Bronchial epithelial cell (primary cell): ENCODE data around the gene CXCR1. TPM values are rescaled to one million over a fixed set of nuclear protein-coding genes. Genes with fewer than 3 reads are reported as not detected.
"Not testable (repeated sequence)": the region's sequence is repeated elsewhere in the genome, so short reads cannot be mapped to it uniquely, and the experiment has no call there.

Source experiments
- DNase-seq: peaks from one replicate; pipeline ENCODE4 v3.0.0-alpha.2; 2010; ENCODE audit warnings: low read depth
- FAIRE-seq: peaks from 2 replicates; lab custom pipeline; 2011; peaks lifted over from hg19 to GRCh38; lab: Jason Lieb, UNC
- H3K27me3 ChIP-seq: 2 replicates; pipeline ENCODE4 v1.5.1; 2011; ENCODE audit warnings: low read length; ENCODE audit not compliant: control insufficient read depth, insufficient read depth
- H3K36me3 ChIP-seq: 2 replicates; pipeline ENCODE4 v1.5.1; 2011; ENCODE audit warnings: low read length; ENCODE audit not compliant: control insufficient read depth, insufficient read depth
- H3K4me3 ChIP-seq: 2 replicates; pipeline ENCODE4 v1.5.1; 2011; ENCODE audit warnings: mild to moderate bottlenecking, low read depth, low read length, control low read depth
- CTCF ChIP-seq: IDR thresholded peaks from 2 replicates; pipeline ENCODE4 v1.5.1; 2011; ENCODE audit warnings: mild to moderate bottlenecking, moderate library complexity, low read length, control low read depth, inconsistent platforms; ENCODE audit not compliant: insufficient read depth, severe bottlenecking
- total RNA-seq: library from RNA; depleted of rRNA; stranded (reverse); fragments of >200 nt; gene quantifications from 2 replicates; pipeline ENCODE4 v1.2.1, GENCODE V29; 2014

Gene CXCR1
- total RNA-seq, 1 donor from 2014 or later, result not detected

GRCh38 chr2:218128781-218129457 lies 37.8 kb downstream of the CXCR1 start:
- FAIRE-seq, result no peak
- no peak for TF ChIP-seq CTCF
- H3K36me3 ChIP-seq, result no peaks in the 10 kb centered on the region
- no peak overlapping the region for H3K4me3 ChIP-seq
- no peaks in the 10 kb centered on the region for H3K27me3 ChIP-seq
- no peak for DNase-seq

- H3K4me3 ChIP-seq, result no peak overlapping the region
- H3K27me3 ChIP-seq, result no peaks in the 10 kb centered on the region
- FAIRE-seq (no peak), DNase-seq (no peak)
- TF ChIP-seq CTCF, result no peak
- no peaks in the 10 kb centered on the region for H3K36me3 ChIP-seq
Observed at GRCh38 chr2:218127929-218128455, 38.8 kb downstream of the CXCR1 start.

GRCh38 chr2:218125626-218126080 lies 41.1 kb downstream of the CXCR1 start, which contains the start of gene CXCR2:
TSS of gene CXCR2 (plus strand) at chr2:218126028. CDS start at chr2:218134802, 8,774 bp downstream.
- FAIRE-seq (no peak), DNase-seq (no peak)
- no peaks in the 10 kb centered on the region for H3K36me3 ChIP-seq
- no peak within 1 kb of the TSS for H3K4me3 ChIP-seq
- H3K27me3 ChIP-seq, result no peaks in the 10 kb centered on the region
- TF ChIP-seq CTCF, result no peak

- H3K27me3 ChIP-seq, result no peaks in the 10 kb centered on the region
- no peak overlapping the region for H3K4me3 ChIP-seq
- TF ChIP-seq CTCF, result no peak
- DNase-seq (no peak), FAIRE-seq (no peak)
- H3K36me3 ChIP-seq, result no peaks in the 10 kb centered on the region
Observed at GRCh38 chr2:218125095-218125494, 41.7 kb downstream of the CXCR1 start.

GRCh38 chr2:218123986-218124385 lies 42.8 kb downstream of the CXCR1 start:
- Histone ChIP-seq H3K27me3 (no peaks in the 10 kb centered on the region), H3K4me3 (no peak overlapping the region), H3K36me3 (no peaks in the 10 kb centered on the region)
- FAIRE-seq, result no peak
- TF ChIP-seq CTCF, result no peak
- DNase-seq, result no peak

- not testable (repeated sequence) for H3K27me3 ChIP-seq, DNase-seq, H3K36me3 ChIP-seq, FAIRE-seq, H3K4me3 ChIP-seq
Observed at GRCh38 chr2:218122286-218122685, 44.5 kb downstream of the CXCR1 start.

- not testable (repeated sequence) for H3K4me3 ChIP-seq, DNase-seq, H3K36me3 ChIP-seq, FAIRE-seq, H3K27me3 ChIP-seq
Observed at GRCh38 chr2:218121789-218122188, 45.0 kb downstream of the CXCR1 start.
